IPS-15b (cell line): Measurements from ENCODE around the gene RALY.

ENCODE experiments used
- H3K27me3 ChIP-seq: one replicate; pipeline ENCODE4 v1.6.1; 2013; ENCODE audit warnings: low read length; ENCODE audit not compliant: control insufficient read depth, insufficient read depth
- H3K36me3 ChIP-seq: one replicate; pipeline ENCODE4 v1.6.1; 2013; ENCODE audit warnings: low read length; ENCODE audit not compliant: control insufficient read depth, insufficient read depth
- H3K4me1 ChIP-seq: one replicate; pipeline ENCODE4 v1.6.1; 2013; ENCODE audit warnings: mild to moderate bottlenecking, low read length; ENCODE audit not compliant: control insufficient read depth, insufficient read depth
- H3K4me3 ChIP-seq: one replicate; pipeline ENCODE4 v1.5.1; 2013; ENCODE audit warnings: low read depth, low read length
- H3K9ac ChIP-seq: one replicate; pipeline ENCODE4 v1.6.1; 2013; ENCODE audit warnings: low read depth, mild to moderate bottlenecking, low read length
- H3K9me3 ChIP-seq: one replicate; pipeline ENCODE4 v1.6.1; 2013; ENCODE audit warnings: mild to moderate bottlenecking, low read length; ENCODE audit not compliant: control insufficient read depth, insufficient read depth

RALY gene

GRCh38 chr20:33971147-33971975, 22.4 kb upstream of the RALY start:
- Histone ChIP-seq H3K36me3 (no peaks in the 10 kb centered on the region), H3K4me3 (no peak overlapping the region), H3K9me3 (no peaks in the 10 kb centered on the region), H3K27me3 (no peaks in the 10 kb centered on the region), H3K4me1 (no peaks in the 10 kb centered on the region), H3K9ac (no peak overlapping the region)

DNA sequence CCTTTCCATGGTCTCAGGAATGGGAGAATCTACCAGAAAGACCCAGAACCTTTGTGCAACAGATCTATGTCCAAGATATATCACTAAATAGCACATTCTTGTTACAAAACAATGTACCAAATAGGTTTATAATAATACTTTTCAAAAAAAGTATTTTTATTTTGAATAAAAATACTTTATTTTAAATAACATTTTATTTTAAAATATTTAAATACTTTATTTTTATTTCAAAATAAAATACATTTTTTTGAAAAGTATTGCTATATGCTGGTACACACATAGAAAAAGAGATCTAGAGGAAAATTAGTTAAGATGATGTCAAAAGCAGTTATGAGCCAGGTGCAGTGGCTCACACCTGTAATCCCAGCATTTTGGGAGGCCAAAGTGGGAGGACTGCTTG, 16.8 kb upstream of the RALY start:
- no peaks in the 10 kb centered on the region for H3K27me3 ChIP-seq
- H3K36me3 ChIP-seq, result no peaks in the 10 kb centered on the region
- H3K9ac ChIP-seq, result no peak overlapping the region
- H3K4me1 ChIP-seq, result no peaks in the 10 kb centered on the region
- no peaks in the 10 kb centered on the region for H3K9me3 ChIP-seq
- no peak overlapping the region for H3K4me3 ChIP-seq

GRCh38 chr20:33977535-33977934, 16.2 kb upstream of the RALY start:
- H3K27me3 ChIP-seq, result no peaks in the 10 kb centered on the region
- no peaks in the 10 kb centered on the region for H3K9me3 ChIP-seq
- H3K9ac ChIP-seq, result no peak overlapping the region
- no peak overlapping the region for H3K4me3 ChIP-seq
- H3K36me3 ChIP-seq, result no peaks in the 10 kb centered on the region
- H3K4me1 ChIP-seq, result no peaks in the 10 kb centered on the region

DNA sequence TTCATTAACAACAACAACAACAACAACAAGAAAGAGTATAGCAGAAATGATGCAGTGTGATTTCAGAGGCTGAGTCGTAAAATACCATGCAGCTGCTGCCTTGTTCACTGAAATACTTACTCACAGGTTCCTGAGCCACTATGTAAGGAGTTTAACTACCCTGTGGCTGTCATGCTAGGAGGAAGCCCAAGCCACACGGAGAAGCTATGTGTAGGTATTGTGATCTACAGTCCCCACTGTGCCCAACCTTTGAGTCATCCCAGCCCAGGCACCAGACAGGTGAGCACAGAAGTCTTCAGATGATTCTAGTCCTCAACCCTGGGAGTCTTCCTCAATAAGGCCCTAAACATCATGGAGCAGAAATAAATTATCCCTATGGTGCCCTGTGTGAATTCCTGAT, 14.6 kb upstream of the RALY start:
- H3K9me3 ChIP-seq, result no peaks in the 10 kb centered on the region
- no peaks in the 10 kb centered on the region for H3K27me3 ChIP-seq
- no peaks in the 10 kb centered on the region for H3K4me1 ChIP-seq
- H3K9ac ChIP-seq, result no peak overlapping the region
- H3K4me3 ChIP-seq, result no peak overlapping the region
- no peaks in the 10 kb centered on the region for H3K36me3 ChIP-seq

DNA sequence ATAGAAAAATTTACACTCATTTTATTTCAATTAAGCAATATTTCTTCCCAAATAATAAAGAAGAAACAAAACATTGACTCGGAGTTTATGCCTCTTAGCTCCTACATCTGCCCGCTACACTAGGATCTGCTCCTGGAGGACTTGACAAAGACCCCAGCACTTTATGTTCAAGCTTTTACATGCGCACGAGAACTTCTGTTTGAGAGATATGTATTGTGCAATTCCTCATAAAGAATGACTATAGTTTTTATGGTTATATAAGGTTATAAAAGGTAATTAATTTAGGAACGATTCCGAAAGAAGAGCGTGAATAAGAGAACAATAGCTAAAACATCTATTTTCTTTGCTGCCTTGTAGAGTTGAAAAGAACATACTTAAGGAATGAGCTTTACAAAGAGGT, 12.4 kb upstream of the RALY start:
- H3K4me3 ChIP-seq, result no peak overlapping the region
- H3K4me1 ChIP-seq, result no peaks in the 10 kb centered on the region
- H3K9me3 ChIP-seq, result no peaks in the 10 kb centered on the region
- no peaks in the 10 kb centered on the region for H3K36me3 ChIP-seq
- H3K9ac ChIP-seq, result no peak overlapping the region
- H3K27me3 ChIP-seq, result no peaks in the 10 kb centered on the region

DNA sequence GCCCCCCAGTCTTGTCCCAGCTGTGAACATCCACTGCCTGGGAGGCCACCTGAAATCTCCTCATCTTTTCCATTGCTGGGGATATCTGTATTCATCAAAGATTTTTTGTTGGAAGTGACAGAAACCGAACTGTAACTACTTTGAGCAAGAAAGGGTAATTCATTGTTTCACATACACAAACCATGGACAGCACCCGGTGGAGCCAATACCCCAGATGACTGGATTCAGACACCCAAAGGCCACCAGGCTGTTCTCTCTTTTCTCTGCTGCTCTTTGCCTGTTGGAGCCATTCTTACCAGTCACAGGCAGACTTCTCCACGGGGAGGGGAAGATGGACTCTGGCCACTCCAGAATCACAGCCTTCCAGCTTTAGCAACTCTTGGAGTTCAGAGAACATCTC, 11.7 kb upstream of the RALY start:
- H3K27me3 ChIP-seq, result no peaks in the 10 kb centered on the region
- no peak overlapping the region for H3K9ac ChIP-seq
- no peak overlapping the region for H3K4me3 ChIP-seq
- no peaks in the 10 kb centered on the region for H3K9me3 ChIP-seq
- no peaks in the 10 kb centered on the region for H3K36me3 ChIP-seq
- no peaks in the 10 kb centered on the region for H3K4me1 ChIP-seq

DNA sequence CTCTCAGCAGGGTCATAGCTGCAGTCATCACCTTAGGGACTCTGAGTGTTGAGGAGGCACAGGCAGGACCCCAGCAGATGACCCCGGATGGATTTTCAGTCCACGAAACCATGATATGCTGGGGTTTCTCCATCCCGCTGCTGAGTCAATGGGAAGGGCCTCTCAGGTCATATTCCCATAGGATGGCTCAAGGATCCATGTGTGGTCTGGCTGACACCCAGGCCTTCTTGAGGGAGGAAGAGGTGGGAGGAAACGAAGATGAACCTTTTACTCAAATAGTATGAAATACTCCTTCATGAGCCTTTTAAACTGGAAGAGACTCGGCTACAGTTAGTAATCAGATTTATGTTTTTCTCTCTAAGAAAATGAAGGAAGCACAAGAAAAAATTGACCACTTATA, 10.3 kb upstream of the RALY start:
- H3K9me3 ChIP-seq, result no peaks in the 10 kb centered on the region

DNA sequence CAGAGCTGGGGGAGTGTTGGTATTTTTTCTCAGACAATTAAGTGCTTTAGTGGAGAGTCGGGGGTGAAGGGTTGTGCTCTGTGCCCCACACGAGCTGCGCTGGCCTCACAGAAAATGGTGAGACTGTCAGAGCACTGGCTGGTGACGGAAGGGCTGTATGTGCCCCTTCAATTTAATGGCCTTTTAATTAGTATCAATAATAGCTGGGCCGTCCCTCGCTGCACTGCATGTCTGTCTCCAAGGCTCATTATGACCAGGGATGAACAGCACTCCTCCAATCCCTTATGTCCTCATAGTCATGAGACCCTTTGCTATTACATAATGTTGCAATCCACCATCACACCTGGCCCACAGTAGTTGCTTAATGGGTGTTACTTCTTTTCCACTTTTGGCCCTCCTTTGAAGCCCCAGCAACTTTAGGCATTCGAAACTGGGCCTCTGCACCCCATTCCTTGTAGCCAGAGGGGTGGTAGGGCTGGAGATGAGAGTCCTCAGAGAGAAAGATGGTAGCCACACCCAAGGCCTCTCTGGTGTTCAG, 9.5 kb upstream of the RALY start:
- Histone ChIP-seq H3K9ac (no peak overlapping the region), H3K4me1 (no peaks in the 10 kb centered on the region), H3K36me3 (no peaks in the 10 kb centered on the region), H3K9me3 (no peaks in the 10 kb centered on the region), H3K4me3 (no peak overlapping the region), H3K27me3 (no peaks in the 10 kb centered on the region)

More for the DNA sequence above, 10.3 kb upstream of the RALY start:
- no peaks in the 10 kb centered on the region for H3K4me1 ChIP-seq
- H3K4me3 ChIP-seq, result no peak overlapping the region
- no peaks in the 10 kb centered on the region for H3K36me3 ChIP-seq
- no peak overlapping the region for H3K9ac ChIP-seq
- H3K27me3 ChIP-seq, result no peaks in the 10 kb centered on the region

DNA sequence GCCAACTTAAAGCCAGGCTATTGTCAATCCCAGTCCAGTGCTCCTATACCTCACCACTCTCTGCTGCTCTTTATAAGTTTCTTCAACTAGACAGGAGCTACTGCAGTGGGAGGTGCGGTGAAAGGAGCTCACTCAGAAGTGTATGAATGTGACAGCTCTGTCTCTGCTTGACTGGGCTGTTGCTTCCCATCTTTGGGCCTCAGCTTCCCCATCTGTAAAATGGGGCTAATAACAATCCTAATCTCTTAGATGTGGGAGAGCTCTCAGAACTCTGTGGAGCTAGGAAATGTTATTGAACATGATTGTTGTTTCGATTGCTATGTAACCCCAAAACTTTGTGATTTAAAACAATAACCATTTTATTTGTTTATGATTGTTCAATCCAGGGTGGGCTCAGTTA, 8.4 kb upstream of the RALY start:
- H3K4me3 ChIP-seq, result no peak overlapping the region
- H3K27me3 ChIP-seq, result no peaks in the 10 kb centered on the region
- no peaks in the 10 kb centered on the region for H3K9me3 ChIP-seq
- no peaks in the 10 kb centered on the region for H3K36me3 ChIP-seq
- H3K9ac ChIP-seq, result no peak overlapping the region
- no peaks in the 10 kb centered on the region for H3K4me1 ChIP-seq

- no peak overlapping the region for H3K4me3 ChIP-seq
- H3K36me3 ChIP-seq, result no peaks in the 10 kb centered on the region
- H3K9ac ChIP-seq, result no peak overlapping the region
- H3K4me1 ChIP-seq, result no peaks in the 10 kb centered on the region
- no peaks in the 10 kb centered on the region for H3K27me3 ChIP-seq
- H3K9me3 ChIP-seq, result no peaks in the 10 kb centered on the region
These were observed 7.9 kb upstream of the RALY start for GRCh38 chr20:33985830-33986229.

GRCh38 chr20:33986560-33987216, 7.0 kb upstream of the RALY start:
- Histone ChIP-seq H3K9me3 (no peaks in the 10 kb centered on the region), H3K27me3 (no peaks in the 10 kb centered on the region), H3K4me1 (peaks cover 2% of the 10 kb centered on the region), H3K36me3 (no peaks in the 10 kb centered on the region), H3K4me3 (no peak overlapping the region), H3K9ac (no peak overlapping the region)

DNA sequence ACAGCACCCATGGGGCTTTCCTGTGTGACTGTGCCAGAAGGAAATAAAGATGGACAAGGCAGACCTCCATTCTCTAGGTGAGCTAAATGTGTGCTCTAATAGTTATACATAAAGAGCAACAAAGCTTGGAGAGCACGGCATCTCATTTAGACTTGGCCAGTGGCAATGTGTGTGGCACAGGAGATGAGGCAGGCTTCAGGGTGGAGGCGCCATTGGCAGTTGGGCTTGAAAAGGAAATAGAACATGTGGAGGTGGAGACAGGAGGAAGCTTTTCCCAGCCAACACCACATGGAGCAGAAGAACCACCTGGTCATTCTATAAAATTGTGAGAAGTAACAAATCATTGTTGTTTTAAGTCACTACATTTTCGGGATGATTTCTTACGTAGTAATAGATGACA, 3.6 kb upstream of the RALY start:
- Histone ChIP-seq H3K4me1 (peaks cover 9% of the 10 kb centered on the region), H3K4me3 (no peak overlapping the region), H3K9me3 (no peaks in the 10 kb centered on the region), H3K27me3 (no peaks in the 10 kb centered on the region), H3K36me3 (no peaks in the 10 kb centered on the region), H3K9ac (no peak overlapping the region)
